HG03064 (cell line): Measurements from ENCODE around the gene GRK3.

Experiments
- ATAC-seq: cut with Tn5 transposase; IDR thresholded peaks from one replicate; pipeline ENCODE4 v1.9.1; 2021; ENCODE audit warnings: low read depth; ENCODE audit not compliant: unreplicated experiment

GRK3 gene

GRCh38 chr22:25775531-25775930 is 211.1 kb downstream of the GRK3 start:
- ATAC-seq, result no peak

GRCh38 chr22:25777411-25777810 is 212.9 kb downstream of the GRK3 start:
- ATAC-seq, result no peak

DNA sequence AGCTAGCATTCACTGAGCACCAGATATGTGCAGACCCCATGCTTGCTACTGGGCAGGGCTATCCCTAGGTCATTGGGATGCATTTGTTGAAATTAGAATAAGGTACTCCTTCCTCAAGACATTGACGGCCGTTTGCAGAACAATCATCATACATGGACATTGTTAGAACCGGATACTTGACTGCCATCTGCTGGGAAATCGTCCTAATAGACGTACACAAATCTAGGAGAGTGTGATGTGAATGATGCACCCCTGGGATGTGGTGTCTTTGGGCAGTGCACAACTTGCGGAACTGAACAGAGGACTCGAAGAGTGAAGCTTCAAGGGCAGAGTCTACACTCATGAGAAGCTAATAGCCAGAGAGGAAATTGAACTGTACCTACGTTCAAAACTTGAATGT is 213.4 kb downstream of the GRK3 start:
- ATAC-seq, result no peak
